Measurements from ENCODE around the gene MACROD2.
"Not testable (repeated sequence)": the region's sequence is repeated elsewhere in the genome, so short reads cannot be mapped to it uniquely, and the experiment has no call there.

MACROD2 gene

GRCh38 chr20:15100506-15101160 lies 1105.3 kb downstream of the MACROD2 start:
- DNase-seq (ENCODE audit: low read depth in 2 of 2): no peak

- no peak for DNase-seq (ENCODE audit: low read depth in 2 of 2)
Measured at GRCh38 chr20:15107931-15108330, 1112.6 kb downstream of the MACROD2 start.

DNA sequence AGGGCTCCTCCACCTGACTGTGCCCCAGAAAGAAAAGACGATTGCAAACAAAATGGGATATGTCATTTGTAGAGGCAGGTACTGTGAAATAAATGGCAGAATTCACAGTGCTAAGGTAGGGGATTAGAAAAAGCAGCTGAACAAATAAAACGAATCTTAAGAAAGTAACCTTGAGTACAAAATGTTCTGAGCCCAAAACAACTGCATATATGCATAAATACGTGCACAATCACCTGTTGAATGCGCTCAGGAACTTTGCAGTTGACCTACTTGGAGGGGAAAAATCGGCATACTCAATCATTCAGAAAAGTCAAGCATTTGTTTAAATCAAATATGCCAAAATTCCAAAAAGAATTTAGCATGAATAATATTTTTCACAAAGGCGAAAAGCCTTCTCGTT lies 1114.2 kb downstream of the MACROD2 start:
- DNase-seq (ENCODE audit: low read depth in 2 of 2): no peak

DNA sequence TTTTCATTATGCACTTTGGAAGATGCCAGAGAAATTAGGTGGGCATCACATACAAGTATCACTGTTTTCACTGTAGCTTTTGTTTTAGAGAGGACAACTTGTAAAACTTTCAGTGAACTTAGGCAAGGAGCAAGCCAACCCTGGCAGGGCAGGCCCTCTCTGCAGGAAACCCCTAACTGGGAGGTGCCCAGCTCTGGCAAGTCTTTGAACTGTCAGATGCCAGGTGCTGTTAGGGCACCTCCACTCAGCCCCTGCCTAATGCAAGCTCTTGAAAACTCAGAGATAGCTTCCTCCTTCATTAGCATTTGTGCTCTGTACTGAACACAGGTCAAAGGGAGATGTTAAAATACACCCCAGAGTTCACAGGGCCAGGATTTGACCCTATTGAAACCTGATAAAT lies 1116.3 kb downstream of the MACROD2 start:
- DNase-seq (ENCODE audit: low read depth in 2 of 2): no peak

GRCh38 chr20:15113144-15113773 lies 1117.9 kb downstream of the MACROD2 start:
- DNase-seq (ENCODE audit: low read depth in 2 of 2): no peak

DNA sequence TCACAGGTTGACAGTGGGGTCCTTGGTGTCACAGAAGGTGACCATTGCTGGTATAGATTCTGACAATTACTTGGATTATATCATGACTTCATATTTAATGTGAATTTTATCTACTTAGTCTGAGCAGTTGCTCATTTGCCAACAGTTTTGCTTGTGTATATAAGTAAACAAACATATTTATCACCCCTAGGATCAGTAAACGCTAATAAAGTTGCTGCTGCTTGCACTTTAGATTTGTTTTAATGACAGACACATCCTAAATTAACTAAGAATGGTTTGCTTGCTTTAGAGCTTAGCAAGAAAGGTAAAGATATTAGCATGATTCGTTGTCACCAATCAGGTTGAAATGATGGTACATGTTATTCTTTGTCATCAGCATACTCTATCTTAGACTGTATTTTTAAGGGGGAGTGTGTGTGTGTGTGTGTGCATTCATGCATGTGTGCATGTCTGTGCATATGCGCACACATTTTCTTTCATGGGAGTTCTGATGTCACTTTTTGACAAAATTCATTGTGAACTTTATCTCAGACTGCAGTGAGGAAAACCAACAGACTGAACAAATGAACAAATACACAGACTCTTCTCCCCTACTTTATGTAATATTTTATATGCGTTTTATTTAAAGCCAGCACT lies 1124.7 kb downstream of the MACROD2 start:
- no peak for DNase-seq (ENCODE audit: low read depth in 2 of 2)

- DNase-seq (ENCODE audit: low read depth in 2 of 2): no peak
Measured at GRCh38 chr20:15122613-15123012, 1127.3 kb downstream of the MACROD2 start.

DNA sequence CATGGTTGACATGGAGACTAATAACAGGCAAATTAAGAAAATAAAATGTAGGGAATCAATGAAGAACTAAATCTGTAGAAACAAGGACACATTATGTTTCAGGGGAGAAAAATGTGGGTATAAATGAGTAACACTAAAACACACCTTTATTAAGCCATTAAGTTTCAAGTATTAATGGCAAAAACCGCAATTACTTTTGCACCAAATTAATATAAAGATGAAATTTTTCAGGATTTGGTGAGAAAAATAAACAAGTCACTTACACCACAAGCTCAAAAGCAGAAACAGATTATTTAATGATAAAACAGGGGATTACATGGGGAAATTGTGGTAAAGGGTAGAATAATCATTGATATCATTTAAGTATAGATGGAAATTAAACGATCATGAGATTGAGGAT lies 1135.9 kb downstream of the MACROD2 start:
- no peak for DNase-seq (ENCODE audit: low read depth in 2 of 2)

DNA sequence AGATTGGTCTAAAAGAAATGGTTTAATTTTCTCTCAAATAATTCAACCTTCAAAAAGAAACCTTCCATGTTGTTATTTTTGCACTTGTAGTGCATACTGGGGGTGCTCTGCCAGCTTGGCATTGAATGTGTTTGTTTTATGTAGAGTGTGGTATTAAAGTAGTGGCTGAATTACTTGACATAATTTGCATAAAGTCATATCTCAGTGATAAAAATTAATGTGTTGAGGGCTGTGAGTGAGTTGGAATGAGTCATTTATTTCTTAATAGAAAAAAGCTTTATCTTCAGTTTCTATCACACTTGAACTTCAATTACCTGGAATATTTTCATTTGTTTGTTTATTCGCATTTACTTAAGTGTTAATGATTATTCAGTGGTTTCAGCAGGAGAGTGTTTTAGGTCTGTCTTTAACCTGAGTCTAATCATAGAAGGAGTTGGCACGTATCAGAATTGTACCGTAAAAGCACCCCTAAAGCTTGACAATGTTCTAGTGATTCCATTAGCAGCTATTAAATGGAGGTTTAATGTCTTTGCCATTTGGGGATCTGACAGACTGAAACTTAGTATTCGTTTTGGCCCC lies 1143.3 kb downstream of the MACROD2 start:
- DNase-seq (ENCODE audit: low read depth in 2 of 2): no peak

GRCh38 chr20:15139522-15139921 lies 1144.2 kb downstream of the MACROD2 start:
- DNase-seq (ENCODE audit: low read depth in 2 of 2): no peak

- DNase-seq (ENCODE audit: low read depth in 2 of 2): no peak
Measured at GRCh38 chr20:15140286-15140685, 1145.0 kb downstream of the MACROD2 start.

DNA sequence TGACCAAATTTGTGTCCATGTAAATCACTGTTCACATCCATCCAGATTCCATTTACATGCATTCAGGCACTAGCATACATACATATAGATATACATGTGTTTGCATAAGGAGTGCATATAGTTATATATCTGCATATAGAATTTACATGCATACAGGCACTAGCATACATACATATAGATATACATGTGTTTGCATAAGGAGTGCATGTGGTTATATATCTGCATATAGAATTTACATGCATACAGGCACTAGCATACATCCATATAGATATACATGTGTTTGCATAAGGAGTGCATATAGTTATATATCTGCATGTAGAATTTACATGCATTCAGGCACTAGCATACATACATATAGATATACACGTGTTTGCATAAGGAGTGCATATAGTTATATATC lies 1145.6 kb downstream of the MACROD2 start:
- DNase-seq (ENCODE audit: low read depth in 2 of 2): not testable (repeated sequence)

- no peak for DNase-seq (ENCODE audit: low read depth in 2 of 2)
Measured at GRCh38 chr20:15141861-15142260, 1146.5 kb downstream of the MACROD2 start.

- no peak for DNase-seq (ENCODE audit: low read depth in 2 of 2)
Measured at GRCh38 chr20:15143478-15143877, 1148.2 kb downstream of the MACROD2 start.

DNA sequence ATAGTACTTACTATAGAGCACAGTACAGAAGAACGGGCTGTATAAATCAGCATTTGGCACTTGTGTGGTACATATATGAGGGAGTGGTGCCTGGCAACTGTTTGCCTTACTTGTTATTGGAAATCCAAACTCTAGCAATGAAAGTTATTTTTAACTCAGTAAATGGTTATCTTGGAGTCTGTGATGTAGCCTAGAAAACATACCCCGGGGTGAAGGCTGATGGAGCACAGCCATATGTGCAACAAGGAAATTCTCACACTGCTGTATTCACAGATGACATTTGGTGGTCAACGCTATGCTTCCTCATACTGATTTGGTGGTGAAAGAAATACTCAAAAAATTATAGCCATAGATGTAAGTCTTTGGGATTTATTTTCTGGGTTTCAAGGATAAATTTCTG lies 1149.6 kb downstream of the MACROD2 start:
- DNase-seq (ENCODE audit: low read depth in 2 of 2): no peak

- no peak for DNase-seq (ENCODE audit: low read depth in 2 of 2)
Measured at GRCh38 chr20:15146948-15147347, 1151.6 kb downstream of the MACROD2 start.

DNA sequence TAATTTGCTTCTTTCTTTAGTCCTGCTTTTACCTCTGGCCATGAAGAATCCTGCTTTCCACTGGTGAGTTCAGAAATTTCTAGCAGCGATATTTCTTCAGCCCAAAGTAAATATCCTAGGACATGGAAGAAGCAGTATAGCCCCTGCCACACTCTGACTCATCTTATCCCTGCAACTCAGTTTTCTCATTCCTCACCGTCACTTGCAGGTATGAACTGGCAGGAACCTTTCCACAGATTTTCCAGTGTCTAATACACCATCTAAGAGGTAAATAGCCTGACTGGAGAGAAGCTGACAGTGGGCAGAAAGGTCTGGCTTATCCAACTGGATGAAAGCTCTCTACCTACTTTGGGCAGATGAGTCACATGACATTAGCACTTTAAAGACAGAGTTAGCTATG lies 1158.8 kb downstream of the MACROD2 start:
- DNase-seq (ENCODE audit: low read depth in 2 of 2): no peak

DNA sequence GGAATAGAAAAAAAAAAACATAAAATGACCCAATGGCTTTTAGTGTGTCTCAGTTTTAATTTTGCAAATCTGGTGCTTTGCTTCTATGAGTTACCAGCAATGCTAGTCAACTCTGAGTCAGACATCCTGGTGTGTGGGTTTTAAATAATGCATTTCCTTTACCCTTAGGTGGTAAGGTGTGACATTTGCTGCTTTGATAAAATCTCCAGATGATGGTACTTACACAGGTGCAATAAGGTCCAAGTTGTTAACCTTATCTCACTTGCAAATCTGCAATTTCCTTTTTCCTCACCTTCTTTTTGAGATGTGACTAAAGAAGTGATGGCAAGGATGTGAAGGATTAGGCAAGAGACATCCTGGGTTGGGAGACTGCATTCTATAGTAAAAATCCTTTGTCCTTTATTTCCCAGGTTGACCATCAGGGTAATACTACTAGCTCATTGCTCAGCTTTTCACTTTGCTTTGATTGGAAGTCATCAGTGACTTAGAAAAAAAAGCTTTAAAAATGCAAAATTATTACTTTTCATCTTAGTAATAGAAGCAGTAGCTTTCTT lies 1160.6 kb downstream of the MACROD2 start:
- no peak for DNase-seq (ENCODE audit: low read depth in 2 of 2)

DNA sequence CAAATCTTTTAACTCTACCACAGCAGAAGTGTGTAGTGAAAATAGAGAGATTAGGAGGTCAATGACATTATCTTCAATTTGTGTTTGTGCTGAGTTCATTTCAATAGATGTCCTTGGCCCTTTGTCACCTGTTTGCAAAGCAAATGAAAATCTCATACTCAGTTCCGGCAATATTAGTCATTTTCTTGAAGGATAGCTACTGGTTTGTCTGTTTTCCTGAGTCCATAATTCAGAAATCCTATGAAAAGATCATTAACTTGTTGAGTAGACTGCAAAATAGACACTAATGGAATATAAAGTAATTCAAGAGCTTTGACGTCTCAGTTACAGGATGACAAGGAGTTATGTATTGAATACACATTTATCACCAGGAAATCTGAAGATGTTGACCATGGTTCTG lies 1163.2 kb downstream of the MACROD2 start:
- DNase-seq (ENCODE audit: low read depth in 2 of 2): no peak

DNA sequence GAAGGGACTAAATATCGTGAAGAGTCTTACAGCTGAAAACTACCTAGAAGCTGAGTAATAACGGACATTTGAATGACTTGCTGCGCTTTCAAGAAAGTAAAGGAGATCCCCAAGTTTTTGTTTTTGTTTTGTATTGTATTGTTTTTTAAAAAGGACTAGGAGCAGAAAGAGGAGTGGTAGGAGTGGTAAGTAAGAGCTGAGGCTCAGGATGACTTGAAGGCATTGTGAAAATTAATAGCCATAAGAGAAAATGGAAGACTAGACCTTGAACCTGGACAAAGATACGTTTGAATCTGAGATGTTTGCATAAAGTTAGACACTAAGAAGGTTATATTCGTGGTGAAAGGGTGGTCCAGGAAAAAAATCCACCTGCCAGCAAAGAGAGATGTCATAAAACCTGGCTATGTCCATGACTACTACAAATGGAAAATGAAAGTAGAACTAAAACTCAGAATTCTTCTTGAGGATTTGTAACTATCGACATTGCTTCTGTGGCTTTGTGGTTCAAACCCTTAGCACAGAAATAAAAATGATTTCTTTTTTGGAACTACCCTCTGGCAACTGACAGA lies 1166.8 kb downstream of the MACROD2 start:
- no peak for DNase-seq (ENCODE audit: low read depth in 2 of 2)

- DNase-seq (ENCODE audit: low read depth in 2 of 2): no peak
Measured at GRCh38 chr20:15163632-15164031, 1168.3 kb downstream of the MACROD2 start.

- DNase-seq (ENCODE audit: low read depth in 2 of 2): no peak
Measured at GRCh38 chr20:15164726-15165125, 1169.4 kb downstream of the MACROD2 start.

All from stimulated activated CD4-positive, alpha-beta T cell treated with anti-CD3 and anti-CD28 coated beads, Interleukin-1b, Interleukin-23, amount 100 ng/mL, for 1 hour (primary cell).